Left lobe of liver (tissue), 2 donors: Measurements from ENCODE around the gene DNAI2. TPM values are rescaled to one million over a fixed set of nuclear protein-coding genes. Genes with fewer than 3 reads are reported as not detected.
"Not testable (repeated sequence)": the region's sequence is repeated elsewhere in the genome, so short reads cannot be mapped to it uniquely, and the experiment has no call there.

Experiments used
- ATAC-seq: fragments of 200-7000 bp; cut with Tn5 transposase; one replicate; pipeline ENCODE4 v1.9.1; 2020; ENCODE audit warnings: mild to moderate bottlenecking, moderate library complexity
- DNase-seq: peaks from one replicate; pipeline ENCODE4 v3.0.0-alpha.2; 2020; ENCODE audit warnings: low spot score
- total RNA-seq: library from RNA; stranded (reverse); gene quantifications from one replicate; pipeline ENCODE4 v1.2.1, GENCODE V29; 2021
- donor health status: DM: no; HTN: no; CAD: no; lungs with moderate emphysema.
- donor health status: DM: no; HTN: yes; CAD: no.

DNAI2 gene
- total RNA-seq, 1 donor from 2014 or later, result not detected

DNA sequence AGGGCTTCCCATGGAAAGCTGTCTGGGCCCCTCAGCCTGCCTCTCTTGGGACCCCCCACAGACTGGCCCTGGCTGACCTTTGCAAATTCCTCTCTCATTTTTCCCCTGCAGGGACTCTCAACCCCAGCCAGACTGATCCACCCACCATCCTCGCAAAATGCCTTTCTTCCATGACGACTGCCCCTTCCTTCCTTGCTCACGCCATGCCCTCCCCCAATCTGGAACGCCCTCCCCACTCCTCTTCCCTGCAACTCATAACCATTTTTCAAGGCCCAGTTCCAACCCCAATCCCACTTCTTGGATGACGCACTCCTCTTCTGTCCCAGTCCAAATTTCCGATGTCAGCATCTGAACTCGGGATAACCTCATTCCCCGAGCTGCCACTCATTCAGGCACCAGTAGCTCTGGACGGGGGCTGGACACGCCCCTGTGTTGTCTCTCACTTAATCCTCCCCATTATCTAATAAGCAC lies 1.3 kb upstream of the DNAI2 start:
- no peak for DNase-seq

DNA sequence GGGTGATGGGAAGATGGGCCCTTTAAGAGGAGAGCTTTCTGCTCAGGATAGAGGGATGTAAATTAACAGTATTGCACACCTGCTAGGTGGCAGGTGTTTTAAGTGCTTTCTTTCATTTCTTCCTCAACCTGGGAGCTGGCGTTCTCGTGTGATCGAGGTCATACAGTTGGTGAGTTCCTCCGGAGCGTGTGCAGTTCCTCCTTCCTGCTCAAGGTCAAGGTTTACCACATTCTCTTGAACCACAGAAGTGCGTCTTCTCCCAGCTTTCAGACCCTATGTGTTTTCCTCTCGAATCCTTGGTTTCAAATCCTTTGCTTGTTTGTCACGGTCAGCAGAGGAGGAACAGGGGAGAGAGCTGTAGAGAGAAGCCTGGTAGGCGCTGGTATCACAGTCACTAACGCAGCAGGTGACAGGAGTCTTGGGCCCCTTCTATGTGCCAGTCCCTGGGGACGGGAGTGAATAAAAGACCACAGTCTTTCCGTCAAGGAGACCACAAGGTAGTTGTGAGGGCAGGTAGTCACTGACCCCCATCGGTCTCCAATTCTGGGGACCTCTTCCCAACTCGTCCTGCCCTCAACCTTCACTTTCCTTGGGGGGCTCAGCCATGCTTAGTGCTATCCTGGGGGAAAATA lies 791 bp downstream of the DNAI2 start:
- no peak for ATAC-seq
- DNase-seq, result no peak

More for the DNA sequence above, 1.3 kb upstream of the DNAI2 start:
- ATAC-seq, result no peak

DNA sequence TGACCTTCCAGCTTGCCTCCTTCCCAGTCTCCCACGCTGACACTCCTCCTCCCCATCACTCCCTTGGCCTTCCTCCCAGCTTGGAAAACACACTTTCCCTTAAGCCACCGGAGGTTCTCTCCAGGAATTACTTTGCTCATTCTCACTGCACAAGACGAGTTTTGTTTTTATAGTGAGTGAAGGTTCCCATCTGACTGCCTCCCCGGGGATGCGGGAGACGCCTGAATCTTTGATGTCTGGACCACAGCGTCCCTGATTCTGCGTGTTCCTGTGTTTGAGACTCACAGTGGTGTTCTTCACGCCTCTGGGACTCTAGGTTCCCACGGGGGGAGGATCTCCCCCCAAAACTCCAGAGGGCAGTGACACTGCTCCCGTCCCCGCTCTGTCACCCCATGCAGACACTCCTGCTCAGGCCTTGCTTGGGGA lies 2.0 kb downstream of the DNAI2 start:
- no peak for DNase-seq
- no peak for ATAC-seq

DNA sequence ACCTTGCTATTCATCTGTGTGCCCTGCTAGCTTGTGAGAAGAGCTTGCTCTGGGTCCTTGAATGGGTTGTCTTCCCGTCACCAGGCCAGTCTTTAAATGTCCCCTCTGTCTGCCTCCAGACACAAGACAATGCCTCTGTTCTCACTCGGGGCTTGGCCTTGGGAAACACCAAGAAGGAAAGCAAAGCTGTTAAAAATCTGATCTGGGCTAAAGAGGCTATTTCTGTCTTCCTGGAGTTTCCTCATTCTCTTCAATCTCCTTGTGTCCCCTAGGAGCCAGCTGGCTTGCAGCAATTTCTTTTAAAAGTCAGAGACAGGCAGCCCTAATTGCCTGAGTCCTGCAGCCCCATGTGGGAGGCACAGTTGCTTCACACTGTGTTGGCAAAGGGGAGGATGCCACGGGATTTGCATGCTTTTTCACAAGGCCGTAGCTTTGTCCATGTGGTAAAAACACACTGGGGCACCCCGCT lies 2.5 kb downstream of the DNAI2 start:
- no peak for ATAC-seq
- no peak for DNase-seq

DNA sequence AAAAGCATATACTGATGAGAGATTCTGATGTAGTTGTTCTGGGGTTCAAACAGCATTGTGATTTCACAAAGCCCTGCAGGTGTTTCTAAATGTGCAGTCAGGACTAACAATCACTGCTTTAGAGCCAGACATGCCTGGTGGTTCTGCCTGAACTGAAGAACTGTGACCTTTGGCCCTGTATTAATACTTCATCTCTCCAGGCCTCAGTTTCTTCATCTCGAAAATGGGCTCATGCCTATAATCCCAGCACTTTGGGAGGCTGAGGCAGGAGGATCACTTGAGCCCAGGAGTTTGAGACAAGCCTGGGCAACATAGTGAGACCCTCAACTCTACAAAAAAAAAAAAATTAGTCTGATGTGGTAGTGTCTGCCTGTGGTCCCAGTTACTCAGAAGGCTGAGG lies 3.9 kb downstream of the DNAI2 start:
- no peak for ATAC-seq
- DNase-seq, result no peak

DNA sequence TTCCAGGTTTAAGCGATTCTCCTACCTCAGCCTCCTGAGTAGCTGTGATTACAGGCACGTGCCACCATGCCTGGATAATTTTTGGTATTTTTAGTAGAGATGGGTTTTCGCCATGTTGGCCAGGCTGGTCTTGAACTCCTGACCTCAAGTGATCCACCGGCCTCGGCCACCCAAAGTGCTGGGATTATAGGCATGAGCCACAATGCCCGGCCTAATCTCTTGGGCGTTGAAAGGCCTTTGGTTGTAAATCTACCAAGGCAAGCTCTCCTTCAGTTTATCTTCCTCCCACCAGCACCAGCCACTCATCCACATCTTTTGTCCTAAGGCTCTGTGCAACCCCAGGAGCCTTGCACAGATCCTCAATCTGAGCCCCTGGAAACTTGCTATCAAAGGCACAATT lies 5.6 kb downstream of the DNAI2 start:
- not testable (repeated sequence) for ATAC-seq, DNase-seq

DNA sequence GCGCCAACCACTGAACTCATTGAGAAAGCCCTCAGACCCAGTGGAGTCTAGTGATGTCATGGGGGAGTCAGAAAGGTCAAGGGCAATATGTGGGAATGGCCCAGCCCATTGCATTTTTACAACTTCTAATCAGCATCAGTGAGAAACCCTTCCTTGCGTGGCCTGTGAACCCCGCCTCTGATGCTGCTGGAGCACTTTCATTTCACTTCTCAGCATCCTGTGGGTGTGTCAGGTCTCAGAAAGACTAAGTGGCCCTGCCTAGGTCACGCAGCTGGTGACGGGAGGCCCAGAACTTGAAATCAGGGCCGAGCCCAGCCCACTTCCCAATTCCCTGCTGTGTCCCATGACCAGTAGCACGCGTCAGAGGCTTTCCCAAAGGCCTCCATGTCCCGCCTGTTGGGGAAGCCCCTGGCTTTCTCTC lies 6.1 kb downstream of the DNAI2 start:
- DNase-seq (no peak), ATAC-seq (no peak)

DNA sequence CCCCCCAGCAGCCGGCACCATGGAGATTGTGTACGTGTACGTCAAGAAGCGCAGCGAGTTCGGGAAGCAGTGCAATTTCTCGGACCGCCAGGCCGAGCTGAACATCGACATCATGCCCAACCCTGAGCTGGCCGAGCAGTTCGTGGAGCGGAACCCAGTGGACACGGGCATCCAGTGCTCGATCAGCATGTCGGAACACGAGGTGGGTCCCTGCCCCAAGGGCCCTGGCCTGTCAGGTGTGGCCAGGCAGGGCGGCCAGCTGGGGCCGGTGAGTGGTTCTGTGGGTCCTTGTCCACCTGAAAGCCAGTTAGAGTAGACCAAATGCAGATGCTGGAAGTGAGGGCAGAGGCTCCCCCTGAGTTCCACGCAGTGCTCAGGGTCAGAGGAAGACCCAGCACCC lies 7.8 kb downstream of the DNAI2 start:
- DNase-seq, result no peak

DNA sequence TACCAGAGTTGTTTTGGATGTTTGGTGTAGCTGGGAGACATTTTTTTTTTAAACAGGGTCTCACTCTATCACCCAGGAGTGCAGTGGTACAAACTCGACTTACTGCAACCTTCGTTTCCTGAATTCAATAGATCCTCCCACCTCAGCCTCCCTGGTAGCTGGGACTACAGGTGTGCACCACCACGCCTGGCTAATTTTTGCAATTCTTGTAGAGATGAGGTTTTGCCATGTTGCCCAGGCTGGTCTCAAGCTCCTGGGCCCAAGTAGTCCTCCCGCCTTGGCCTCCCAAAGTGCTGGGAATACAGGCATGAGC lies 8.2 kb downstream of the DNAI2 start:
- not testable (repeated sequence) for ATAC-seq, DNase-seq

More for the DNA sequence above, 7.8 kb downstream of the DNAI2 start:
- ATAC-seq, result no peak

DNA sequence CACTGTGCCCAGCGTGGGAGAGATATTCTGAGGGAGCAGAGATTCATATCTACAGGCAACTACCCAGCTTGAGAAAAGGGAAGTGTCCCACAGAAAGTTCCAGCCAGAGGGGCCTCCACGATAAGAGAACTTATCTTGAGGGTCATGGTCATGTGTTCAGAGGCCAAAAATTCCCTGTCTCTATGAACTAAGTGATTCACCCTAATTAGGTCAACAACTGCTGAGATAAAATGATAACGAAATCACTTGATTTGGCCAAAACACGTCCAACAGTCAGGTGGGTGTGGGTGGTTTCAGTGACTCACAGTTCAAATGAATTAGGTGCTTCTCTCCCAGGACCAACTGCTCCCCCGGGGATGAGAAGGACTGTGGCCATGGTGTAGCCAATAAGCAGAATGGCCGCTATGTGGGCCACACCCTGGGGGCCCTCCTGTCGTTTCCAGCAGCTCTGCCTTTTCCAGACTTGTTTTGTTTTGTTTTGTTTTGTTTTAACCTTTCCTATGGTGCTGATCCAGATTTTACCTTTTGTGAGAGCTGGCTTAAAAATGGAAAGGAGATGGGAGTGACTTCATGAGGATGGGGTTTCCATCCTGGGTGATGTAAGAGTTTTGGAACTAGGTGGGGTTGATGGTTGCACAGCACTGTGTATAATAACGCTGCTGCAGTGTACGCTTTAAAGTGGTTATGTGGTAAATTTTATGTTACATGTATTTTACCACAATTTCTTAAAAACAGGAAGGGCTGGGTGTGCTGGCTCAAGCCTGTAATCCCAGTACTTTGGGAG lies 8.7 kb downstream of the DNAI2 start:
- ATAC-seq, result no peak
- DNase-seq, result no peak

DNA sequence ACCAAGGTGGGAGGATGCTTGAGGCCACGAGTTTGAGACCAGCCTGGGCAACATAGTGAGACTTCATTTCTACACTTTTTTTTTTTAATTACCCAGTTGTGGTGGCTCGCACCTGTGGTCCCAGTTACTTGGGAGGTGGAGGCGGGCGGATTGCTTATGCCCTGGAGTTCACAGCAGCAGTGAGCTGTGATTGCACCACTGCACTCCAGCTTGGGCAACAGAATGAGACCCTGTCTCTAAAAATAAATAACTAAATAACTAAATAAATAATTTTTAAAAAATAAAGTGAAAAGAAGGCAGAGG lies 9.3 kb downstream of the DNAI2 start:
- no peak for ATAC-seq
- no peak for DNase-seq

DNA sequence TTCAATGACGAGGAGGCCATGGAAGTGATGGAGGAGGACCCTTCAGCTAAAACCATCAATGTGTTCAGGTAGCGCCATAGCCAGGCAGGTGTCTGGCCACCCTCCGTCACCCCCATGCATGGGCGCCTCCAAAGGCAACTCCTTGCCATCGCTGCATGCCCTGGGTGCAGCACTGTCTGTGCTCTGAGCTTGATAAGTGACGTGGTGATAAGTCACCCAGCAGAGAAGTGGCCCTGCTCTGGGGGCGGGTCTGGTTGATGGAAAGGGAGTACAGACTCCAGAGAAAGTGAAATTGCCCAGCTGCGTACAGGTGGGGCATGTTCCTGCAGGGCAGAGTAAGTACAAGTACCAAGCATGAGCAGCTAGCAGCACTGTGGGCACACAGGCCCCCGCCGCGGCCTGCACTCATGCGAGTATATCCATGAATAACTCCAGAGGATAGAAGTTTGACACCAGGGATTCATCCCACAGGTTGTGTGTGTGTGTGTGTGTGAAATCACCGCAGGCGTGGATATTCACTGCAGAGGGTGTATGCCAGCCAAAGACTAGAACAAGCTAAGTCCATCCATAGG lies 13.1 kb downstream of the DNAI2 start:
- ATAC-seq (no peak), DNase-seq (no peak)

DNA sequence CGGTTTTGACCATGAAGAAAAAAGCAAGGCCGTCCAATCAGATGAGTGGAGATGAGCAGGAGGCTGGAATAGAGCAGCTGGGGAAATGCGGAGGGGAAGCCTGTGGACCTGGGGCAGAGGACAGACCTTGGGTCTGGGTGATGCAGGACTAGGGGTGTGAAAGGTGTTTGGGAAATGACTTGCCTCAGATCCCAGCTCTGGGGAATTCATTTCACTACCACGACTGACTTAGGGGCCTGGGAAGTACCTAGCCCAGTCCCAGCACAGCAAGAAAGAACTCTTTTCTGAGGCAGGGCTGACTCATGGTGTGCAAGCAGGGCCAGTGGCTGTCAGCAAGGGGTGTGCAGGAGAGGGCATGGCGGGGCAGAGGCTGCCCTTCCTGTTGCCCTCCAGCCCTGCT lies 14.8 kb downstream of the DNAI2 start:
- no peak for DNase-seq

DNA sequence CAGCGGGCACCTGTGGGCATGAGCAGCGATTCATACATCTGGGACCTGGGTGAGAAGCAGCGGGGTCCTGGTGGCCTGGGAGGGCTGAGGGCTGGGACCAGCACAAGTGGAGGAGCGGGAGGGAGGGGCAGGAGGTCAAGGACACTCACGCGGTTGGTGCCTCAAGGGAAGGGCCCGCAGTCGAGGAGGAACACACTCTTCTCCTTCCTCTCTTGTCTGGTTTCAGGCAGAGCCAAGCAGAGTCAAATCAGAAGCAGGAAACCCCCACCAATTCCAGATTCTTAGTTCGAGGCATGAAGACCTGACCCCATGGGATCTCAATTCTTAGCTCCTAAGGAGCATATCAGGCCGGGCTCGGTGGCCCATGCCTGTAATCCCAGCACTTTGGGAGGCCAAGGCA lies 15.7 kb downstream of the DNAI2 start:
- ATAC-seq (peak; percentile 34), DNase-seq (no peak)

More for the DNA sequence above, 14.8 kb downstream of the DNAI2 start:
- ATAC-seq, result no peak

DNA sequence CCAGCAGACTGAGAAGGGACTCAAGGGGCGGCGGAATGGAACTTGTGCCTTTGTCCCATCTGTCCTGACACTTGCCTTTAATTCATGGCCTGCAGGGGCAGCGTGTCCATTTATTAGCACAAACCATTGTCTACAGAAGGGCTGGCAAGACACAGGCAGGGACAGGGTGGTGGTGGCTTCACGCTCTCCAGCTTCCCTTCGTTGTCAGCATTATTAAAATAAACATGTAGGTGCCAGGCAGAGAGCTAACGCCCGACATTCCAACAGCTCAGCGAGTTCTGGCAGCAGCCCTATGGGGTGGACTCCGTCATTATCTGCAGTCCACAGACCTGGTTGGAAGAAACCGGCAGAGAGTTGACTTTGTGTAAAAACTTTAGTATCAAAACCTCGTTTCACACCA lies 16.3 kb downstream of the DNAI2 start:
- no peak for DNase-seq
- ATAC-seq, result no peak

DNA sequence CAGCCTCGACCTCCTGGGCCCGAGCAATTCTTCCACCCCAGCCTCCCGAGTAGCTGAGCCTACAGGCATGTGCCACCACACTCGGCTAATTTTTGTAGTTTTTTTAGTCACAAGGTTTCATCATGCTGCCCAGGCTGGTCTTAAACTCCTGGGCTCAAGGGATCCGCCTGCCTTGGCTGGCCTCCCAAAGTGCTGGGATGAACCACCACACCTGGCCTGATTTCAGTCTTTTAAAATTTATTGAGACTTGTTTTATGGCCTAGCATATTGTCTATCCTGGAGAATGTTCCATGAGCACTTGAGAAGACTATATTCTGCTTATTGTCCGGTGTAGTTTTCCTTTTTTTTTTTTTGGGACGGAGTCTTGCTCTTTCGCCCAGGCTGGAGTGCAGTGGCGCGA lies 18.5 kb downstream of the DNAI2 start:
- DNase-seq (no peak), ATAC-seq (no peak)

DNA sequence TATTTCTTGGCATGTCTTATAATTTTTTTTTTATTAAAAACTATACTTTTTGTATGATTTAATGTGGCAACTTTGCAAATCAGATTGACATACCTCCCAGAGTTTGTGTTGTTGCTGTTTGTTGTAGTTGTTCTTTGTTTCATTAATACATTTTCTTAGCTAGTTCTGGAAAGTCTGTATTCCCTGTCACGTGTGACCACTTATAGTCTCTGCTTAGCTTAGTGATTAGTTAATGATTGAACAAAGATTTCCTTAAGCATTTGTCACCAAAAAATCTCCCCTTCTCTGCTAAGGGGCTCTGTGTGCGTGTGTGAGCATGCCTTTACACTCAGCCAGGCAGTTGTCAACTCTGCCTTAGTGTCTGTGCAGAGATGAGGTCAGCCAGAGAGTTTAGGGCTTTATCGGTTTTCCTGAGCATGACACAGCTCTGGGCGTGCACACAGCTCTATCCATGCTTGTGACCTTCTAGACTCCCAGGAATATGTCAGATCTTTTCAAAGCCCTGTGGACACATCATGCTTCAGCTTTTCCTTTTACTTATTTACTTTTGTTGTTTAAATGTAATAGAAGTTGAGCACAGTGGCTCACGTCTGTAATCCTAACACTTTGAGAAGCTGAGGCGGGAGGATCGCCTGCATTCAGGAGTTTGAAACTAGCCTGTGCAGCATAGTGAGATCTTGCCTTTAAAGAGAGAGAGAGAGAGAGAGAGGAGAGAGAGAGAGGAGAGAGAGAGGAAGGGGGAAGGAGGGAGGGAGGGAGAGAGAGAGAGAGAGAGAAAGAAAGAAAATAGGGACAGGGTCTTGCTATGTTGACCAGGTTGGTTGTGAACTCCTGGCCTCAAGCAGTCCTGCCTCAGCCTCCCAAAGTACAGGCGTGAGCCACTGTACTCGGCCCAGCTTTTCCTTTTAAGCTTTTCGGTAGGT lies 21.9 kb downstream of the DNAI2 start:
- no peak for DNase-seq
- peak; percentile 55 for ATAC-seq

DNA sequence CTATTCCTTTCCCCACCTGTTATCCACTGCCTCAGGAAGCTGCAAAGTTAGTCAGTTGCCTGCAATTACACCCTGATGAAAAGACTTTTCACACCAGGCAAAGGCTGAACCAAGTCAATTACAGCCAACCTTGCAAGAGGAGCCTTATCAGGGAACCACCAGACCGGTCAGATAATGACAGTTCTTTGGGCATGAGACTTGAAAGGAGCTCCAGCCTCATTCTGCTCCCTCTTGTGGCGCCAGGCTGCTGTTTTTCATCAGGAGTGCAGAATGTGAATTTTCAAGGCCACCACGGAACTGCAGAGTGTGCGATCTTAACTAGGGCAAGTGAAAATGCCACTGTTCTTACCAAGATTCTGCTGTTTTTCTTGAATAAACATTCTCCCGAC lies 22.5 kb downstream of the DNAI2 start:
- ATAC-seq, result peak; percentile 75
- no peak for DNase-seq

DNA sequence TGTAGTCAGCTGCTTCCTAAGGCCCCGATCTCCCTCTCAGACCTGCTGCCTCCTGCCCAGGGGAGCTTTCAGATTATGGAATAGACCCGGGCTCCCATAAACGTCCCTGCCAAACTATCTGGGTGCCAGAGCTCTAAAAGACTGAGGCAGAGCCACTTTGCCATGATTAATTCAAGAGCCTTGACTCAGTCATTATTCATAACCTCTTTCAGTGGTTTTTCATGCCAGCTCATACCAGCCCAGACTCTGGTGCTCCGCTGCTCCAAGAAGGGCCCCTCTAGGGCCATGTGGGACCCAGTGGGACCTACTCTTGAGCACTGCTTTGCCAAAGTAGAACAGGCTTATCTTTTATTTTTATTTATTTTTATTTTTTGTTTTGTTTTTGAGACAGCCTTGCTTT lies 23.9 kb downstream of the DNAI2 start:
- DNase-seq (no peak), ATAC-seq (no peak)

DNA sequence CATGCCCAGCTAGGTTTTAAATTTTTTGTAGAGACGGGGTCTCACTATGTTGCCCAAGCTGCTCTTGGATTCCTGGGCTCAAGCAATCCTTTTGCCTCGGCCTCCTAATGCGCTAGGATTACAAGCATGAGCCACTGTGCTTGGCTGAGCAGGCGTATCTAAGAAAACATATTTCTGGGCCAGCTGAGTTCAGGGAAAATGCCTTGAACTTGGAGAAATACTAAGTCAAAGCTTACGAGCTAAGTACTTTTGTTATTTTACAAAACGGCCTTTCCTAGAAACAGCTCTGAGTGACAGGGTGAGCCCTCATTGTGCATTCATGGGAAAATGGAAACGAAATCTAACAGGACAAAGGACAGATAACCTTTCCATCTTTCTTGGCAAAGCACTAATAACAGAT lies 24.7 kb downstream of the DNAI2 start:
- DNase-seq, result no peak
- ATAC-seq, result peak; percentile 14
